HG03432 (cell line): ENCODE measurements around the gene NECAP2.
"Not testable (repeated sequence)": the region's sequence is repeated elsewhere in the genome, so short reads cannot be mapped to it uniquely, and the experiment has no call there.

ENCODE experiments used
- ATAC-seq: cut with Tn5 transposase; IDR thresholded peaks from one replicate; pipeline ENCODE4 v1.9.1; 2021; ENCODE audit warnings: mild to moderate bottlenecking, moderate library complexity; ENCODE audit not compliant: unreplicated experiment

Gene NECAP2

GRCh38 chr1:16425125-16426025 lies 15.1 kb upstream of the NECAP2 start:
- ATAC-seq = no peak

GRCh38 chr1:16430606-16431005 lies 9.9 kb upstream of the NECAP2 start:
- no peak for ATAC-seq

- ATAC-seq = no peak
Observed at GRCh38 chr1:16433030-16433429, 7.5 kb upstream of the NECAP2 start.

GRCh38 chr1:16434007-16434406 lies 6.5 kb upstream of the NECAP2 start:
- ATAC-seq = no peak

- no peak for ATAC-seq
Observed at GRCh38 chr1:16434501-16434900, 6.0 kb upstream of the NECAP2 start.

GRCh38 chr1:16436946-16437474 lies 3.5 kb upstream of the NECAP2 start, which contains the start of gene SPATA21:
Gene SPATA21 (minus strand): TSS chr1:16437424. CDS start chr1:16431371, 6,053 bp downstream.
- ATAC-seq = no peak

GRCh38 chr1:16438516-16438915 lies 2.0 kb upstream of the NECAP2 start:
- no peak for ATAC-seq

- no peak for ATAC-seq
Observed at GRCh38 chr1:16438924-16439323, 1.6 kb upstream of the NECAP2 start.

- peak; percentile 16 for ATAC-seq
Observed at GRCh38 chr1:16440131-16440469, 424 bp upstream of the NECAP2 start.

GRCh38 chr1:16441282-16441665 lies 750 bp downstream of the NECAP2 start:
- ATAC-seq = no peak

- no peak for ATAC-seq
Observed at GRCh38 chr1:16442265-16442664, 1.7 kb downstream of the NECAP2 start.

- ATAC-seq = no peak
Observed at GRCh38 chr1:16442941-16443340, 2.4 kb downstream of the NECAP2 start.

GRCh38 chr1:16443975-16444770 lies 3.6 kb downstream of the NECAP2 start:
- no peak for ATAC-seq

- no peak for ATAC-seq
Observed at GRCh38 chr1:16445052-16445451, 4.5 kb downstream of the NECAP2 start.

GRCh38 chr1:16446116-16446515 lies 5.6 kb downstream of the NECAP2 start:
- ATAC-seq = no peak

- no peak for ATAC-seq
Observed at GRCh38 chr1:16447641-16448040, 7.1 kb downstream of the NECAP2 start.

GRCh38 chr1:16449065-16449464 lies 8.5 kb downstream of the NECAP2 start:
- no peak for ATAC-seq

GRCh38 chr1:16449666-16450065 lies 9.1 kb downstream of the NECAP2 start:
- ATAC-seq = no peak

- ATAC-seq = no peak
Observed at GRCh38 chr1:16450863-16451481, 10.4 kb downstream of the NECAP2 start.

- ATAC-seq = peak; percentile 49
Observed at GRCh38 chr1:16451841-16452528, 11.5 kb downstream of the NECAP2 start.

GRCh38 chr1:16454909-16455308 lies 14.4 kb downstream of the NECAP2 start:
- not testable (repeated sequence) for ATAC-seq
